ENCODE data around the gene EXOC4.
A peak's percentile ranks its signal among the peaks of the same experiment; 100 is the strongest.

Gene EXOC4

GRCh38 chr7:133851411-133851810, 598.5 kb downstream of the EXOC4 start:
- CTCF ChIA-PET: interaction anchor here (0.6 to 1.7 kb wide), 5 partner anchors 22 to 1598 kb away, joined by 3 to 4 read pairs (median 3); no protein-coding TSS in a partner anchor
- POLR2A ChIA-PET: interaction anchor here (0.7 kb wide), 1 partner anchor 1154 kb away, joined by 4 read pairs; no protein-coding TSS in a partner anchor
- no peak for TF ChIP-seq KLF1 (tag by site-specific recombination; IDR thresholded peaks at IDR 0.05)
- no peak for TF ChIP-seq ZSCAN18 (tag by site-specific recombination; IDR thresholded peaks at IDR 0.05)
- TF ChIP-seq ZNF837 (tag by site-specific recombination; IDR thresholded peaks at IDR 0.05): no peak
- no peak for TF ChIP-seq ZNF776 (tag by site-specific recombination; IDR thresholded peaks at IDR 0.05; ENCODE audit: borderline replicate concordance)
- no peak for TF ChIP-seq ZNF658 (tag by site-specific recombination; IDR thresholded peaks at IDR 0.05)
- no peak for TF ChIP-seq INSM2 (tag by site-specific recombination; IDR thresholded peaks at IDR 0.05)
- TF ChIP-seq ZNF112 (tag by site-specific recombination; IDR thresholded peaks at IDR 0.05): no peak
- TF ChIP-seq ZNF202 (tag by site-specific recombination; IDR thresholded peaks at IDR 0.05; ENCODE audit: borderline replicate concordance): no peak
- TF ChIP-seq ZNF791 (tag by site-specific recombination; IDR thresholded peaks at IDR 0.05): no peak
- TF ChIP-seq KLF9 (tag by site-specific recombination; IDR thresholded peaks at IDR 0.05; ENCODE audit: low read depth): no peak
- no peak for TF ChIP-seq TCF7L2 (IDR thresholded peaks at IDR 0.05; ENCODE audit: borderline replicate concordance, low read depth, low read length)
- TF ChIP-seq ZBTB17 (tag by site-specific recombination; IDR thresholded peaks at IDR 0.05): no peak
- no peak for TF ChIP-seq ZFHX2 (tag by site-specific recombination; conservative IDR thresholded peaks at IDR 0.05)
- Histone ChIP-seq H3K4me3 (ENCODE audit: low read depth, low read length) (no peak overlapping the region), H3K36me3 (ENCODE audit: control insufficient read depth in 2 of 2, insufficient read depth in 1 of 2, low read length in 2 of 2) (no peaks in the 10 kb centered on the region), H3K27ac (ENCODE audit: extremely low read depth, low read depth, low read length) (no peak overlapping the region), H3K4me1 (ENCODE audit: control insufficient read depth, insufficient read depth, low read length) (0 out of 2 replicates have a peak, but pooled peaks cover 2% of the 10 kb centered on the region), H3K9me3 (ENCODE audit: control insufficient read depth, insufficient read depth, low read depth, low read length) (no peaks in the 10 kb centered on the region)

GRCh38 chr7:133853706-133854276, 600.9 kb downstream of the EXOC4 start:
- Histone ChIP-seq H3K9me3 (ENCODE audit: control insufficient read depth, insufficient read depth, low read depth, low read length) (no peaks in the 10 kb centered on the region), H3K27ac (ENCODE audit: extremely low read depth, low read depth, low read length) (no peak overlapping the region)
- POLR2A ChIA-PET: interaction anchor here (0.6 kb wide), 1 partner anchor 422 kb away, joined by 4 read pairs; no protein-coding TSS in a partner anchor
- TF ChIP-seq ZNF157 (tag by site-specific recombination; IDR thresholded peaks at IDR 0.05) (no peak), ZNF521 (tag by site-specific recombination; IDR thresholded peaks at IDR 0.05) (no peak), WT1 (tag by site-specific recombination; IDR thresholded peaks at IDR 0.05) (no peak), ZBTB44 (tag by site-specific recombination; IDR thresholded peaks at IDR 0.05) (no peak), ZNF335 (tag by site-specific recombination; conservative IDR thresholded peaks at IDR 0.05) (0 out of 2 replicates have a peak, but pooled peaks have one; percentile 21), ZNF366 (tag by site-specific recombination; conservative IDR thresholded peaks at IDR 0.05) (no peak), ZNF121 (tag by site-specific recombination; IDR thresholded peaks at IDR 0.05) (no peak), ZNF221 (tag by site-specific recombination; IDR thresholded peaks at IDR 0.05; ENCODE audit: borderline replicate concordance) (no peak), ZNF354C (tag by site-specific recombination; IDR thresholded peaks at IDR 0.05; ENCODE audit: borderline replicate concordance, low read depth) (no peak), KLF9 (tag by site-specific recombination; IDR thresholded peaks at IDR 0.05; ENCODE audit: low read depth) (no peak), ATF2 (tag by site-specific recombination; IDR thresholded peaks at IDR 0.05; ENCODE audit: low read depth) (no peak), ZNF692 (tag by site-specific recombination; IDR thresholded peaks at IDR 0.05) (0 out of 2 replicates have a peak, but pooled peaks have one; percentile 27)

More at GRCh38 chr7:133853706-133854276, 600.9 kb downstream of the EXOC4 start:
- H3K4me1 ChIP-seq (ENCODE audit: control insufficient read depth, insufficient read depth, low read length): no peaks in the 10 kb centered on the region
- H3K36me3 ChIP-seq (ENCODE audit: control insufficient read depth in 2 of 2, insufficient read depth in 1 of 2, low read length in 2 of 2): no peaks in the 10 kb centered on the region
- CTCF ChIA-PET: interaction anchor here (0.6 to 2.8 kb wide), 26 partner anchors 9 to 756 kb away, joined by 3 to 20 read pairs (median 4); no protein-coding TSS in a partner anchor
- no peak overlapping the region for H3K4me3 ChIP-seq (ENCODE audit: low read depth, low read length)
